HG03354 (cell line): ENCODE measurements around the gene GRAMD1A.
"Not testable (repeated sequence)": the region's sequence is repeated elsewhere in the genome, so short reads cannot be mapped to it uniquely, and the experiment has no call there.

Source experiments
- ATAC-seq: cut with Tn5 transposase; IDR thresholded peaks from one replicate; pipeline ENCODE4 v1.9.1; 2021; ENCODE audit warnings: mild to moderate bottlenecking; ENCODE audit not compliant: unreplicated experiment, poor library complexity, severe bottlenecking

The GRAMD1A gene

GRCh38 chr19:35015270-35015953, 15.3 kb downstream of the GRAMD1A start:
- no peak for ATAC-seq

- ATAC-seq, result no peak
These were observed 15.8 kb downstream of the GRAMD1A start for GRCh38 chr19:35015954-35016351.

- no peak for ATAC-seq
These were observed 17.4 kb downstream of the GRAMD1A start for GRCh38 chr19:35017507-35017906.

- ATAC-seq, result no peak
These were observed 18.3 kb downstream of the GRAMD1A start for GRCh38 chr19:35018379-35018778.

GRCh38 chr19:35019144-35019543, 19.0 kb downstream of the GRAMD1A start:
- no peak for ATAC-seq

GRCh38 chr19:35021016-35021415, 20.9 kb downstream of the GRAMD1A start:
- no peak for ATAC-seq

- ATAC-seq, result no peak
These were observed 21.5 kb downstream of the GRAMD1A start for GRCh38 chr19:35021596-35021995.

- no peak for ATAC-seq
These were observed 22.3 kb downstream of the GRAMD1A start for GRCh38 chr19:35022460-35022859.

- ATAC-seq, result no peak
These were observed 23.3 kb downstream of the GRAMD1A start for GRCh38 chr19:35023428-35023827.

GRCh38 chr19:35024095-35024494, 24.0 kb downstream of the GRAMD1A start:
- ATAC-seq, result no peak

- no peak for ATAC-seq
These were observed 25.8 kb downstream of the GRAMD1A start for GRCh38 chr19:35025969-35026368.

- ATAC-seq, result no peak
These were observed 26.3 kb downstream of the GRAMD1A start for GRCh38 chr19:35026418-35026817.

GRCh38 chr19:35027009-35027408, 26.9 kb downstream of the GRAMD1A start:
- no peak for ATAC-seq

GRCh38 chr19:35027851-35028599, 27.9 kb downstream of the GRAMD1A start:
- no peak for ATAC-seq

GRCh38 chr19:35028600-35028885, 28.4 kb downstream of the GRAMD1A start:
- ATAC-seq, result not testable (repeated sequence)

GRCh38 chr19:35029275-35029736, 29.2 kb downstream of the GRAMD1A start:
- ATAC-seq, result not testable (repeated sequence)

- ATAC-seq, result no peak
These were observed 29.7 kb downstream of the GRAMD1A start for GRCh38 chr19:35029737-35030256.

GRCh38 chr19:35030257-35031071, 30.3 kb downstream of the GRAMD1A start, which contains the start of gene SCN1B:
Gene SCN1B (plus strand): TSS chr19:35030470. CDS start chr19:35030821, 351 bp downstream.
- no peak for ATAC-seq

GRCh38 chr19:35031072-35031881, 31.2 kb downstream of the GRAMD1A start:
- ATAC-seq, result no peak
